HG03039 (cell line): ENCODE measurements around the gene ATL3.
A peak's percentile ranks its signal among the peaks of the same experiment; 100 is the strongest.
"Not testable (repeated sequence)": the region's sequence is repeated elsewhere in the genome, so short reads cannot be mapped to it uniquely, and the experiment has no call there.

Experiments used
- ATAC-seq: cut with Tn5 transposase; IDR thresholded peaks from one replicate; pipeline ENCODE4 v1.9.1; 2021; ENCODE audit warnings: mild to moderate bottlenecking, moderate library complexity; ENCODE audit not compliant: unreplicated experiment

ATL3 gene

GRCh38 chr11:63681321-63682065 is 10.3 kb upstream of the ATL3 start, which contains the start of gene RTN3:
Gene RTN3, plus strand, starts transcription at chr11:63681500. Its CDS starts 137 bp downstream, at chr11:63681637.
- ATAC-seq = peak; percentile 88

GRCh38 chr11:63680834-63681320 is 9.7 kb upstream of the ATL3 start:
- ATAC-seq = no peak

DNA sequence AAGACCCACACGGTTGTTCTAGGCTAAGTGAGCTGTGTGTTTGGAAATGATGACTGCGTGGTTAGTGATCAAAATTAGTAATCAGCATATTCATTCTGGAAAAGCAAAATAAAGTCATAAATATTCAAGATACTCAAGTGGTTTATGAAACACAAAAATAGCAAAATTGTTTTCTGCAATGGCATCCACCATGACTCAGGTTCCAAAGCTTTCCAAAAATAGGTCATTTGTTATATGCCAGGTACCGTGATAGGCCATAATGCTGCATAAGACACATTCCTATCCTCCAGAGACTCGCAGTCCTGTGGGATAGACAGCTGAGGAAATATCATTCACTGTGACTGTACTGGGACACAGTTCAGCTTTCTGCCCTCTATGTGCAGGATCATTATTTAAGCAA is 2.4 kb upstream of the ATL3 start:
- ATAC-seq = no peak

GRCh38 chr11:63672936-63673539 is 1.9 kb upstream of the ATL3 start:
- no peak for ATAC-seq

DNA sequence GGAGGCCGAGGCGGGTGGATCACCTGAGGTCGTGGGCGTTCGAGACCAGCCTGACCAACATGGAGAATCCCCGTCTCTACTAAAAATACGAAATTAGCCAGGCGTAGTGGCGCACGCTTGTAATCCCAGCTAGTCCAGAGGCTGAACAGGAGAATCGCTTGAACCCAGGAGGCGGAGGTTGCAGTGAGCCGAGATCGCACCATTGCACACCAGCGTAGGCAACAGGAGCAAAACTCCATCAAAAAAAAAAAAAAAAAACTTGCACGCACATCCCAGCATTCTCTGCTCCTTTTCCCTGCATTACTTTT is 934 bp upstream of the ATL3 start:
- ATAC-seq = no peak

- peak; percentile 23 for ATAC-seq
Measured at GRCh38 chr11:63670433-63671321, 499 bp downstream of the ATL3 start.

GRCh38 chr11:63670096-63670432 is 1.1 kb downstream of the ATL3 start:
- no peak for ATAC-seq

- no peak for ATAC-seq
Measured at GRCh38 chr11:63667995-63668795, 3.0 kb downstream of the ATL3 start.

DNA sequence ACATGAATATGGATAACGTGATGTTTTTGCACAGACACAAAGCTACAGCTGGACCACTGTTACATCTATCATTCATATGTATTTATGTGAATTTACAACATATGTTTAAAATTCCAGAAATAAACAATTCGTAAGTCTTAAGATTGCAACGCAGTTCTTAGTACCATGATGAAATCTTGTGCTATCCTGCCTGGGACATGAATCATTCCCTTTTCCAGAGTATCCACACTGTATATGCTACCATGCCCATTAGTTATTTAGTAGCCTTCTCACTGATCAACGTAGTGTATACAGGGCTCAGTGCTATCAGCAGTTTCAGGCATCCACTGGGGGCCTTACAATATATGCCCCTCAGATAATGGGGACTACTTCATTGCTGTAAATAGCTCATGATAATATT is 4.3 kb downstream of the ATL3 start:
- no peak for ATAC-seq

DNA sequence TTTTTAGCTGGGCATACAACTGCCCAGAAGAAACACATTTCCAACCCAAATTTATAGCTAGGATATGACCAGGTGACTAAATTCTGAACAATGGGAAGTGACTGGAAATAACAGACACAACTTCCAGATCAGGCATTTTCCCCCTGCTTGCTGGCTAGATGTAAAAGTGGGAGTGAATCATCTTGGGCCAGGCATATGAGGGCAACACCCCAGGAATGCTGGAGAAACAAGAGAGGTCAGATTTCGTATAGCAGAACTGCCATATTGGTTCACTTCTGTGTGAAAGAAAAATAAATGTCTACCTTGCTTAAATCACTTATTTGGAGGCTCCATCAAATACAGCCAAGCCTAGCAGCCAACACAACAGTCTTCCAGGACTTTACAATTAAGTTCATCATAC is 7.4 kb downstream of the ATL3 start:
- no peak for ATAC-seq

DNA sequence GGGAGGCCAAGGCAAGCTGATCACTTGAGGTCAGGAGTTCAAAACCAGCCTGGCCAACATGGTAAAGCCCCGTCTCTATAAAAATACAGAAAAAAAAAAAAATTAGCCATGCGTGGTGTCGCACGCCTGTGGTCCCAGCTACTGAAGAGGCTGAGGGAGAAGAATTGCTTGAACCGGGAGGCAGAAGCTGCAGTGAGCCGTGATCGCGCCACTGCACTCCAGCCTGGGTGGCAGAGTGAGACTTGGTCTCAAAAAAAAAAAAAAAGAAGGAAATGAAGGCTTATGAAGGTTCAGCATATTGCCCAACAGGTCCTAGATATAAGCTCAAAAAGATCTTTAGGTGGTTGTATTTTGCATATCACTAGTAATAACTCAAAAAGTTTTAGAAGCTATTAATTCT is 10.2 kb downstream of the ATL3 start:
- no peak for ATAC-seq

DNA sequence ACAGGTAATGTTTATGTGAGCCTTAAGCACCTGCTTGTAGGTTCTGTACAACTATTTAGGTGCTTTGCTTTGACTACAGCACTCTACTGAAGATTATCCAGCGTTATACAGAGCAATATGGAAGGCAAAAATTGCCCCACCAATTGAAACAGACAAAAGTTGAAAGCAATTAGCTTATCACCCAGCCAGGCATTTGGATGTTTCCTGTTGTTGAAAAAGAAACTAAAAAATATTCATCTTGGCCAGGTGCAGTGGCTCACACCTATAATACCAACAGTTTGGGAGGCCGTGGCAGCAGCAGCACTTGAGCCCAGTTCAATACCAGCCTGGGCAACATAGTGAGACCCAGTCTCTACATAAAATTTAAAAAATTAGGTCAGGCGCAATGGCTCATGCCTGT is 18.5 kb downstream of the ATL3 start:
- ATAC-seq = no peak

GRCh38 chr11:63643205-63643604 is 28.0 kb downstream of the ATL3 start:
- ATAC-seq = no peak

- no peak for ATAC-seq
Measured at GRCh38 chr11:63641727-63642126, 29.4 kb downstream of the ATL3 start.

GRCh38 chr11:63639199-63639832 is 31.9 kb downstream of the ATL3 start:
- ATAC-seq = no peak

DNA sequence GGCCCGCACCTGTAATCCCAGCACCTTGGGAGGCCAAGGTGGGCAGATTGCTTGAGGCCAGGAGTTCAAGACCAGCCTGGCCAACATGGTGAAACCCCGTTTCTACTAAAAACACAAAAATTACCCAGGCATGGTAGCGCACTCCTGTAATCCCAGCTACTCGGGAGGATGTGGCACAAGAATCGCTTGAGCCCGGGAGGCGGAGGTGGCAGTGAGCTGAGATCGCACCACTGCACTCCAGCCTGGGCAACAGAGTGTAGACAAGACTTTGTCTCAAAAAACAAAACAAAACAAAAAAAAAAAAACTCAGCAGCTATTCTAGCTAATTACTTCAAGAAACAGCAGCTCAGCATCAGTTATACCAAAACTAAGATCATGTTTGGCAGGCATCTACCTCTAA is 32.7 kb downstream of the ATL3 start:
- ATAC-seq = not testable (repeated sequence)

DNA sequence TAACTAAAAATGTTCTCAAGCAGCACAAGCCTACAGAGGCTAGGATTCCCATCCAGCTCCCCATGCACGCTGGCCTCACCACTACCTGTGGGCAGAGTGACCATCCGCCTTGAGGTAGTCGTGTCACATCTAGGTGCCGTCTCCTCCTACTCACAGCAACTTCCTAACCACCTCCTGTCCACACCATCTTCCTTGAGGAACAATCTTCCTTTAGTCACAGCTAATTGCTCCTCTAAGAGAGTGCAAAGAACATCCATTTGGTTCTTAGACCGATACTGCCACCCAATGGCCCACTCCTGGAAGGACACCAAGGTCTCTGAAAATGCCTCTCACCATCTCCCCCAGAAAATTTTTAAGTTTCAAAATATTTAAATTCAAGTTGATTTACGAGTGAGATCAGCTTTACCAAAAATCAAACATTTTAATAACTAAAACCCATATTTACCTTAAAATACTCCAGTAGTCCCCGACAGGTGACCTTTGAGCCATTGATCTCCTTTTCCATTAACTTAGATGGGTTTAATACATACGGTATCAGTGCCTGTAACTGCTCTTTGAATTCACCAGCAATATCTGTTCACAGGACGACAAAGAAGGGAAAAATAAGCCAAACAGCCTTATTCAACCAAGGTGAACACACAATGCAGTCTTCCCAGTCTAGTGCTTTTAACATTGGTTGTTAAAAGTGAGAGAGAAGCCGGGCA is 35.3 kb downstream of the ATL3 start:
- no peak for ATAC-seq

GRCh38 chr11:63629426-63629825 is 41.8 kb downstream of the ATL3 start:
- ATAC-seq = no peak

GRCh38 chr11:63623513-63624140 is 47.5 kb downstream of the ATL3 start:
- ATAC-seq = no peak
